PC-9 (cell line): ENCODE measurements around the gene METAP2.

ENCODE experiments used
- EZH2 ChIP-seq: fragments of 200-600 bp; sonication (generic); IDR thresholded peaks from 2 replicates; pipeline ENCODE4 v1.8.0; 2017; ENCODE audit warnings: antibody characterized with exemption, low read depth
- TF ChIP-seq, protein P1 (sequence below): fragments of 200-600 bp; sonication (generic); conservative IDR thresholded peaks from 2 replicates; pipeline ENCODE4 v1.6.1; 2017; ENCODE audit warnings: mixed run types, antibody characterized with exemption, mild to moderate bottlenecking, moderate library complexity

DNA sequence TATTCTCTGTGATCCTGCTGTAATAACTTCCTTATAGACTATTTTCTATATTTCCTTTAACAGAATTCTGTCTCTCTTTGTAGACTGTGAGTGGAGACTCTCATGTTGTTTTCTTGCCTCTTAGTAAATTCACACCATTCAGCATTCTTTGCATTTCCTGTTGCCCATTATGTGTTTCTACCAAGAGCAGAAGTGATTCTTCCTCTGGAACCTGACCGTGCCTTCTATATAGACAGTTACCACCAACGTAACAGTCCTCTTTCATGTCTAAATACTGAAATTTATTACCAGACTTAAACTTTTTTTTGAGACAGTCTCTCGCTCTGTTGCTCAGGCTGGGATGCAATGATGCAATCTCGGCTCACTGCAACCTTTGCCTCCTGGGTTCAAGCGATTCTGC lies 31.1 kb downstream of the METAP2 start:
- TF ChIP-seq, protein P1, sequence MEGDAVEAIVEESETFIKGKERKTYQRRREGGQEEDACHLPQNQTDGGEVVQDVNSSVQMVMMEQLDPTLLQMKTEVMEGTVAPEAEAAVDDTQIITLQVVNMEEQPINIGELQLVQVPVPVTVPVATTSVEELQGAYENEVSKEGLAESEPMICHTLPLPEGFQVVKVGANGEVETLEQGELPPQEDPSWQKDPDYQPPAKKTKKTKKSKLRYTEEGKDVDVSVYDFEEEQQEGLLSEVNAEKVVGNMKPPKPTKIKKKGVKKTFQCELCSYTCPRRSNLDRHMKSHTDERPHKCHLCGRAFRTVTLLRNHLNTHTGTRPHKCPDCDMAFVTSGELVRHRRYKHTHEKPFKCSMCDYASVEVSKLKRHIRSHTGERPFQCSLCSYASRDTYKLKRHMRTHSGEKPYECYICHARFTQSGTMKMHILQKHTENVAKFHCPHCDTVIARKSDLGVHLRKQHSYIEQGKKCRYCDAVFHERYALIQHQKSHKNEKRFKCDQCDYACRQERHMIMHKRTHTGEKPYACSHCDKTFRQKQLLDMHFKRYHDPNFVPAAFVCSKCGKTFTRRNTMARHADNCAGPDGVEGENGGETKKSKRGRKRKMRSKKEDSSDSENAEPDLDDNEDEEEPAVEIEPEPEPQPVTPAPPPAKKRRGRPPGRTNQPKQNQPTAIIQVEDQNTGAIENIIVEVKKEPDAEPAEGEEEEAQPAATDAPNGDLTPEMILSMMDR: no peak
- TF ChIP-seq EZH2: no peak
